Neural cell (in vitro differentiated cells): ENCODE results near the gene AIPL1. TPM values are rescaled to one million over a fixed set of nuclear protein-coding genes. Genes with fewer than 3 reads are reported as not detected.

Experiments
- H2AFZ ChIP-seq: fragments of 200-600, 300-800 bp; sonication (generic), shearing (Covaris generic); 2 replicates; pipeline ENCODE4 v1.6.0; 2014; ENCODE audit warnings: low read depth, mild to moderate bottlenecking, antibody characterized with exemption, low read length, moderate library complexity
- H3F3A ChIP-seq: fragments of 200-600 bp; shearing (Covaris generic); 2 replicates; pipeline ENCODE4 v1.6.1; 2016; ENCODE audit warnings: mild to moderate bottlenecking, moderate library complexity, mixed read lengths, antibody characterized with exemption, low read length; ENCODE audit not compliant: insufficient read depth, poor library complexity, severe bottlenecking
- H3K27ac ChIP-seq: fragments of 200-600, 300-800 bp; sonication (generic), shearing (Covaris generic); 2 replicates; pipeline ENCODE4 v1.5.1; 2014; ENCODE audit warnings: mild to moderate bottlenecking, low read length, moderate library complexity
- H3K27me3 ChIP-seq: fragments of 300-800, 200-600 bp; sonication (generic), shearing (Covaris generic); 2 replicates; pipeline ENCODE4 v1.6.0; 2014; ENCODE audit warnings: mild to moderate bottlenecking, low read depth, low read length, moderate library complexity; ENCODE audit not compliant: insufficient read depth
- H3K36me3 ChIP-seq: fragments of 300-800, 200-600 bp; sonication (generic), shearing (Covaris generic); 2 replicates; pipeline ENCODE4 v1.5.1; 2014; ENCODE audit warnings: mild to moderate bottlenecking, antibody characterized with exemption, low read length, moderate library complexity; ENCODE audit not compliant: insufficient read depth
- H3K4me2 ChIP-seq: fragments of 300-800, 200-600 bp; sonication (generic), shearing (Covaris generic); 2 replicates; pipeline ENCODE4 v1.6.0; 2014; ENCODE audit warnings: mild to moderate bottlenecking, low read length
- H3K4me3 ChIP-seq: fragments of 300-800, 200-600 bp; sonication (generic), shearing (Covaris generic); 2 replicates; pipeline ENCODE4 v1.5.1; 2014; ENCODE audit warnings: mild to moderate bottlenecking, low read length, moderate library complexity
- H3K79me2 ChIP-seq: fragments of 200-600 bp; shearing (Covaris generic); replicated peaks from 2 replicates; pipeline ENCODE4 v1.6.0; 2014; ENCODE audit warnings: mild to moderate bottlenecking, low read length, moderate library complexity; ENCODE audit not compliant: insufficient read depth
- H3K9ac ChIP-seq: fragments of 300-800, 200-600 bp; sonication (generic), shearing (Covaris generic); 2 replicates; pipeline ENCODE4 v1.6.1; 2016; ENCODE audit warnings: mild to moderate bottlenecking, low read length, mixed read lengths
- H3K9me2 ChIP-seq: fragments of 200-600 bp; shearing (Covaris generic); 2 replicates; pipeline ENCODE4 v1.6.1; 2016; ENCODE audit warnings: mild to moderate bottlenecking, low read length, mixed read lengths; ENCODE audit not compliant: insufficient read depth
- H3K9me3 ChIP-seq: fragments of 200-600, 300-800 bp; sonication (generic), shearing (Covaris generic); 2 replicates; pipeline ENCODE4 v1.6.1; 2016; ENCODE audit warnings: mild to moderate bottlenecking, mixed run types, low read length, moderate library complexity, mixed read lengths
- H4K20me1 ChIP-seq: fragments of 200-600 bp; shearing (Covaris generic); 2 replicates; pipeline ENCODE4 v1.6.1; 2016; ENCODE audit warnings: mild to moderate bottlenecking, mixed run types; ENCODE audit not compliant: insufficient read depth
- CTCF ChIP-seq: fragments of 450-650 bp; IDR thresholded peaks from 2 replicates; pipeline ENCODE4 v1.5.1; 2014; ENCODE audit warnings: antibody characterized with exemption, mild to moderate bottlenecking, moderate library complexity; ENCODE audit not compliant: poor library complexity, severe bottlenecking
- EP300 ChIP-seq: fragments of 450-650 bp; conservative IDR thresholded peaks from 2 replicates; pipeline ENCODE4 v1.6.1; 2014; ENCODE audit warnings: antibody characterized with exemption, mild to moderate bottlenecking, moderate library complexity; ENCODE audit not compliant: poor library complexity, severe bottlenecking
- EZH2 ChIP-seq: fragments of 200-600, 300-800 bp; shearing (Covaris generic), sonication (generic); IDR thresholded peaks from 2 replicates; pipeline ENCODE4 v1.6.1; 2014; ENCODE audit warnings: antibody characterized with exemption, low read length, borderline replicate concordance, mild to moderate bottlenecking; ENCODE audit not compliant: insufficient read depth, poor library complexity, severe bottlenecking
- MXI1 ChIP-seq: fragments of 450-650 bp; conservative IDR thresholded peaks from 2 replicates; pipeline ENCODE4 v1.6.1; 2014; ENCODE audit warnings: antibody characterized with exemption, mild to moderate bottlenecking; ENCODE audit not compliant: poor library complexity, severe bottlenecking
- POLR2AphosphoS5 ChIP-seq: IDR thresholded peaks from 2 replicates; pipeline ENCODE4 v1.6.1; 2012
- RAD21 ChIP-seq: fragments of 450-650 bp; conservative IDR thresholded peaks from 2 replicates; pipeline ENCODE4 v1.6.1; 2014; ENCODE audit warnings: antibody characterized with exemption, mild to moderate bottlenecking, moderate library complexity
- REST ChIP-seq: IDR thresholded peaks from 2 replicates; pipeline ENCODE4 v1.6.1; 2012; ENCODE audit warnings: borderline replicate concordance
- SMC3 ChIP-seq: fragments of 450-650 bp; conservative IDR thresholded peaks from 2 replicates; pipeline ENCODE4 v1.6.1; 2014; ENCODE audit warnings: antibody characterized with exemption, mild to moderate bottlenecking, moderate library complexity; ENCODE audit not compliant: poor library complexity
- TAF1 ChIP-seq: IDR thresholded peaks from 2 replicates; pipeline ENCODE4 v1.6.1; 2012; ENCODE audit warnings: low read depth
- polyA plus RNA-seq: library from polyadenylated mRNA; depleted of rRNA; stranded (reverse); fragments of >200 nt; gene quantifications from 2 replicates; pipeline ENCODE4 v1.2.3, GENCODE V29; 2014

The AIPL1 gene
- polyA plus RNA-seq, 1 donor from 2014 or later: not detected

GRCh38 chr17:6479622-6480302, 44.8 kb upstream of the AIPL1 start:
- Histone ChIP-seq H3K4me3 (no peak overlapping the region), H3K27ac (no peak overlapping the region), H3K36me3 (no peaks in the 10 kb centered on the region), H3K9me3 (no peaks in the 10 kb centered on the region), H2AFZ (no peak overlapping the region), H3K9me2 (no peaks in the 10 kb centered on the region), H3F3A (no peaks in the 10 kb centered on the region), H3K79me2 (no peaks in the 10 kb centered on the region), H3K9ac (no peak overlapping the region), H3K27me3 (no peaks in the 10 kb centered on the region), H4K20me1 (no peaks in the 10 kb centered on the region), H3K4me2 (no peak overlapping the region)
- no peak for TF ChIP-seq RAD21
- no peak for TF ChIP-seq REST
- TF ChIP-seq EZH2: no peak
- no peak for TF ChIP-seq TAF1
- no peak for TF ChIP-seq SMC3
- no peak for TF ChIP-seq POLR2AphosphoS5
- TF ChIP-seq EP300: no peak
- TF ChIP-seq MXI1: no peak
- TF ChIP-seq CTCF: no peak

GRCh38 chr17:6478486-6478885, 43.6 kb upstream of the AIPL1 start:
- no peak overlapping the region for H3K27ac ChIP-seq
- H3K9me3 ChIP-seq: no peaks in the 10 kb centered on the region
- TF ChIP-seq RAD21: no peak
- no peak for TF ChIP-seq MXI1
- TF ChIP-seq EZH2: no peak
- TF ChIP-seq CTCF: no peak
- TF ChIP-seq TAF1: no peak
- TF ChIP-seq REST: no peak
- no peak for TF ChIP-seq POLR2AphosphoS5
- no peak for TF ChIP-seq SMC3
- TF ChIP-seq EP300: no peak

More at GRCh38 chr17:6478486-6478885, 43.6 kb upstream of the AIPL1 start:
- no peaks in the 10 kb centered on the region for H3F3A ChIP-seq
- H3K9me2 ChIP-seq: no peaks in the 10 kb centered on the region
- no peak overlapping the region for H3K4me2 ChIP-seq
- no peak overlapping the region for H3K9ac ChIP-seq
- no peaks in the 10 kb centered on the region for H4K20me1 ChIP-seq
- H3K79me2 ChIP-seq: no peaks in the 10 kb centered on the region
- H3K4me3 ChIP-seq: no peak overlapping the region
- no peaks in the 10 kb centered on the region for H3K27me3 ChIP-seq
- no peaks in the 10 kb centered on the region for H3K36me3 ChIP-seq
- H2AFZ ChIP-seq: no peak overlapping the region
